Spinal cord (tissue), 10 donors: ENCODE results near the gene PDE11A. TPM values are rescaled to one million over a fixed set of nuclear protein-coding genes. Genes with fewer than 3 reads are reported as not detected.

Experiments
- DNase-seq, 6 donors: peaks; one replicate each; pipeline versions ENCODE4 v3.0.0 to v3.0.0-alpha.2; 2013 to 2015; ENCODE audit warnings: low spot score in 6 of 6, low read depth in 4 of 6
- H3K27ac ChIP-seq: one replicate; pipeline ENCODE4 v1.5.1; 2013; ENCODE audit warnings: low read depth, low read length, control low read depth
- H3K27me3 ChIP-seq: one replicate; pipeline ENCODE4 v1.6.1; 2013; ENCODE audit warnings: low read length; ENCODE audit not compliant: control insufficient read depth, insufficient read depth
- H3K36me3 ChIP-seq: one replicate; pipeline ENCODE4 v1.6.1; 2013; ENCODE audit warnings: low read length; ENCODE audit not compliant: control insufficient read depth, insufficient read depth
- H3K4me1 ChIP-seq: one replicate; pipeline ENCODE4 v1.6.1; 2013; ENCODE audit warnings: low read length; ENCODE audit not compliant: control insufficient read depth, insufficient read depth
- H3K4me3 ChIP-seq: one replicate; pipeline ENCODE4 v1.5.1; 2013; ENCODE audit warnings: low read depth, low read length, control low read depth
- H3K9me3 ChIP-seq: one replicate; pipeline ENCODE4 v1.6.1; 2013; ENCODE audit warnings: low read length; ENCODE audit not compliant: control insufficient read depth, insufficient read depth
- WGBS: methylation state at CpG from one replicate; pipeline ENCODE4 v1.1.5; 2013; ENCODE audit warnings: missing lambda C conversion rate; ENCODE audit not compliant: insufficient coverage; 5-methylcytosine and 5-hydroxymethylcytosine counted together
- polyA plus RNA-seq, 2 donors: library from polyadenylated mRNA; unstranded; fragments of 120-200 nt; gene quantifications; one replicate each; pipeline ENCODE4 v1.2.1, GENCODE V29; 2013; ENCODE audit not compliant: insufficient read length in 2 of 2
- total RNA-seq, 2 donors: library from RNA; depleted of rRNA in 1 of 2; stranded (reverse); fragments of 120-200 nt in 1 of 2; fragments of >200 nt in 1 of 2; gene quantifications; one replicate each; pipeline versions ENCODE4 v1.2.3 to v1.2.4, GENCODE V29; 2013 to 2014
- donor health status: healthy.

PDE11A gene
- total and polyA plus RNA-seq, 4 donors, result 1.9 to 6.5 (median 2.1) TPM

DNA sequence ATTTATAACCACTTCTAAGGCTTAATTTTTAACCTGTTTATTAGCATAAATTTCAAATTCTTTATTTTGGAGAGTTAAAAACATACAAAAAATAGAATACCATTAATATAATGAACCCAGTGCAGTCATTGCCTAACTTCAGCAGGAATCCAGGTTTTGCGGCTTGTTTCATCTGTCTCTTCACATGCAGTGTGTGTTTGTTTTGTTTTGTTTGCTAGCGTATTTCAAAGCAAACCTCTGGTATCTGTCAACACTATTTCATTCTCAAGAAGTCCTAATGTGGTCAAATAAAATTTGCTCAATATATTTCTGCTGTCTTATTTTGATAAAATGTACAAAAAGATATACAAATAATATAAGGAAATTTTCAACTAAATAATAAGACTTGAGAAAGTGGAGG lies 351.5 kb downstream of the PDE11A start:
- H3K4me3 ChIP-seq, result no peak overlapping the region
- no peaks in the 10 kb centered on the region for H3K27me3 ChIP-seq
- no peaks in the 10 kb centered on the region for H3K36me3 ChIP-seq
- WGBS, result no CpG with 5 or more reads among the region's 2 CpGs
- no peak overlapping the region for H3K27ac ChIP-seq
- DNase-seq, result no peak
- H3K4me1 ChIP-seq, result no peaks in the 10 kb centered on the region
- H3K9me3 ChIP-seq, result no peaks in the 10 kb centered on the region

DNA sequence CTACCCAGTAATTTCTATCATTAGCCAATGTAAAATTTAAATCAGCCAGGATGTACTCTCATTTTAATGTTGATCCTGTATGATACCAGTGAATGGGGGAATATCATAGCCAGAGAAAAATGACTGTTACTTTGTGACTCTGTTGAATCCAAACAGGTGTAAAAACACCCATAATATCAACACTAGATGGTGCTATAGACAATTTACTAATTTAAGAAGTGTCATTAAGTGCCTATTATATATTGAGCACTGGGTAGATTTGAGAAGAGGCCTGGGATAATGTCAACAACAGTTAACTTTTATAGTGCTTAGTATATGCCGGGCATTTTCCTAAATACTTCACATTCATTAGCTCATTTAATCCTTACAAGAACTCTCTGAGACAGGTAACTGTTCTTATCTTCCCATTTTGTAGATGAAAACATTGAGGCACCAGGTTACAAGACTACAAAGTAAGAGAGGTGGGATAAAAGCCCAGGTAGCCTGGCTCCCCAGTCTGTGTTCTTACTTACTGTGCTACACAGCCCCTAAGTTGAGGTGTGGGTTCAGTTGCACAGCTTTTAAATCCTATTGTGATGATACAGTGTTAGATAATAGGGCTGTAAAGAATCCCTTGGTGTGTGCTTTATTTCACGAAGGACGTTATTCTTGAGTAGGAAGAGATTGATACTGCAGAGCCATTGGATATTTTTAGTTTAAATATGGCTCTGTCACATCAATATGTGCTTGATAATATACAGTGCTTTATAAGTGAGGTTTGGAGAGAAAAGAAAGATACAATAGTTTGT lies 354.6 kb downstream of the PDE11A start:
- Histone ChIP-seq H3K36me3 (no peaks in the 10 kb centered on the region), H3K9me3 (no peaks in the 10 kb centered on the region), H3K27me3 (no peaks in the 10 kb centered on the region), H3K27ac (no peak overlapping the region), H3K4me3 (no peak overlapping the region), H3K4me1 (peaks cover 3% of the 10 kb centered on the region)
- no peak for DNase-seq
- 53% methylated on average over 2 of the region's 3 CpGs for WGBS

DNA sequence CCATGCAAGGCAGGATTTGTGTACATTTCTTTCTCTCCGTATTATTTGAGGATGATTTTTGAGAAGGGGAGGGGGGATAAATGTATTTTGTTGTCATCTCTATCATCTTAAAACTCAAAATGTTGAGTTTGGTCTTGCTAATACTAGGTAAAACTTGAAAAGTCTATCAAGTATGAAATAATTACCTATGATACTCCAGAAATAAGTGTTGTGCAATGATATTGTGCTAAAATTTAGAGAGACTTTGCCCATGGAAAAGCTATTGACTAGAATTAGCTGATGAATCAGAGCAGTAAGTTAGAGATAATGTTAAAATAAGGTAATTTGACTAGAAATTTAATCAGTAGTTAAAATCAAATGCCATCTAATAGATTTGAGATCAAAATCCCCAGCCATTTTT lies 356.1 kb downstream of the PDE11A start:
- no peak overlapping the region for H3K27ac ChIP-seq
- H3K9me3 ChIP-seq, result no peaks in the 10 kb centered on the region
- H3K36me3 ChIP-seq, result no peaks in the 10 kb centered on the region
- H3K4me1 ChIP-seq, result peaks cover 3% of the 10 kb centered on the region
- DNase-seq, result no peak
- WGBS, result no CpG with 5 or more reads among the region's 1 CpG
- no peak overlapping the region for H3K4me3 ChIP-seq
- H3K27me3 ChIP-seq, result no peaks in the 10 kb centered on the region

DNA sequence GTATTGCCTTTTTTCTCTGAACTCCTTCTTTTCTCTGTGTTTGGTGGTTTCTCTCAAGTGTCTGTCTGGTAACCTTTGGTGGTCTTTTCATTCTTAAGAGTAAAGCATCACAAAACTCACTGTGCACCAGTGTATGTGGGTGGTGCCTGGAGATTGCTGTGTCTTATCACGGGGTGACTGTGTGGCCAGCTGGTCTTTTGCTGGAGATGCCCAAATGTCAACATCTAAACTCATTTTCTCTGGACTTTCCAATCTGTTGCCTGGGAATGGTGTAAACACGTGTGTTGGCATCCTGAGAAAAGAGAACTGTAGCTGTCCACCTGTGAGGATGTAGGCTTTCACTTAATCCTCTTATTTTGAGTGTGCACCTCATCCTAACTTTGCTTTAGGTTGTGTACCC lies 356.8 kb downstream of the PDE11A start:
- no peak overlapping the region for H3K4me3 ChIP-seq
- no peak for DNase-seq
- peaks cover 3% of the 10 kb centered on the region for H3K4me1 ChIP-seq
- H3K9me3 ChIP-seq, result no peaks in the 10 kb centered on the region
- H3K36me3 ChIP-seq, result no peaks in the 10 kb centered on the region
- H3K27me3 ChIP-seq, result no peaks in the 10 kb centered on the region
- no CpG with 5 or more reads among the region's 2 CpGs for WGBS
- H3K27ac ChIP-seq, result no peak overlapping the region

DNA sequence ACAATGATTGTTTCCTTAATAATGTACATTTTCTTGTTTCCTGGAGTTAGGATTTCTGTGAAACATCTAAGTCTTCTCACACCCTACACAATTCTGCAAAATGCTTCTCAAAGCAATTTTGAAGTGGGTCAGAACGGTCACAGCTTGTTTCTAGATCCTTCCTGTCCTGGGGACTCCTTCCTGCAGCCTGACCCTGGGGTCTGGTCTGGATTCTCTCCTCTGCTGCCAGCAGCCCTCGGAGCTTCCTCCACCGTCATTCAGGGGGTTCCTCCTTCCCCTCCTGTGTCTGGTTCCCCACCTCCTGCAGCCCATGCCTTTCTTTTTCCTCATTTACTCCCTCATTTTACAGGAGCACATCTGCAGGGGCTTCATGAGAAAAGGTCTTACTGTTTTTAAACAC lies 357.9 kb downstream of the PDE11A start:
- no peaks in the 10 kb centered on the region for H3K27me3 ChIP-seq
- no peak overlapping the region for H3K4me3 ChIP-seq
- H3K4me1 ChIP-seq, result peaks cover 3% of the 10 kb centered on the region
- DNase-seq, result no peak
- 58% methylated on average over 2 of the region's 3 CpGs for WGBS
- peak overlapping the region; percentile 51 for H3K27ac ChIP-seq
- no peaks in the 10 kb centered on the region for H3K36me3 ChIP-seq
- no peaks in the 10 kb centered on the region for H3K9me3 ChIP-seq

DNA sequence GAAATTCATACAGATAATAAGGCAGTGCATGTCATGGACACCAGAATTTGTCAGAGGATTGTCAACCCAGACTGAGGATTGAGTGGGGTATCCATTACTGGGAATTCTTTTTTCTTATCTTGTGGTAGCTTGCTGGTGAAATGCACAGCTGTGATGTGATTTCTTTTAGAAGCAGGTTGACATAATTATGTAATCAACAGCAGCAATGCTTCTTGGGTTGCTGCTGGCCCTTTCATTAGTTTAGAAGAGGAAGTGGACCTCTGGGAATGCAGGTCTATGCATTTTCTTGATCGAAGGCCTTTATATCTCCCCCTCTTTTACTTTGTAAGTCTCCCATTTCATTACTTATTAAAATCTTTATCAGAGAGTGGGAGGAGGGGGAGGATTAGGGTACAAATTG lies 360.1 kb downstream of the PDE11A start:
- no peaks in the 10 kb centered on the region for H3K9me3 ChIP-seq
- whole genome bisulfite sequencing, result no CpG with 5 or more reads among the region's 1 CpG
- no peak overlapping the region for H3K27ac ChIP-seq
- H3K36me3 ChIP-seq, result no peaks in the 10 kb centered on the region
- no peaks in the 10 kb centered on the region for H3K27me3 ChIP-seq
- H3K4me3 ChIP-seq, result no peak overlapping the region
- peak in 1 of 6 donors; percentile 75 for DNase-seq
- H3K4me1 ChIP-seq, result peaks cover 7% of the 10 kb centered on the region

DNA sequence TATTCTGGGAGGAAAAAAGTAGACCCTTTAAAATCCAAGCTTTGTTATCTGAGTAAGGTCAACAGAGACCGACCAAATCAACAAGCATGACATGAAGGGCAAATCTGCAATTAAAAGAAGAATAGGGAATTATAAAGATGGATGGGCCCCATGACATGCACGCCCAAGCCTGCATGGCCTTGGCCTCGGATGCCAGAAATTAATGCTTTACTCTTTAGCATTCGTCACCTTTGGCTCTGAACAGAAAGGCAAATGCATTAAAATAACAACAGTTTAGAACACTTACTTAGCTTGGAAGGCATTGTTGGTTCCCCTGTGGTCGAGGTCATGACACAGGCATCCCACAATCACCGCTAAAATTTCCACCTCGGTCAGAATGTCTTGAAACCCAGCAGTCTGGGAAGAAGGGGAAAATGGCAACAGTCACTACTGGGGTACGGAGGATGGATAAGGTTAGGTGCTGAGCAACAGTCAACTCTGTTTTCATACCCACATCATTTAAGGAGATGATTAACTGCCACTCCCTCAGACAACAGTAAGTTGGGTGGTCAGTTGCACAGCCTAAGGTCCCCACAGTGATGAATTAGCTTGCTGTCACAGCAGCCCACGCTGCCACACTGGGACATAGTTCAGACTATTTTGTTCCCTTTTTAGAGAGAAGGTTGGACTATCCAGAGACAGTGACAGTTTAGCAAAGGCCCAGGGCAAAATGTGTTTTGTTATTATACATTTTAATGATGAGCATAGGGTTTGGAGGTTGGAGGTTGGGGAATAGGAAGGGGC lies 360.9 kb downstream of the PDE11A start:
- Histone ChIP-seq H3K36me3 (no peaks in the 10 kb centered on the region), H3K27ac (no peak overlapping the region), H3K4me1 (peaks cover 7% of the 10 kb centered on the region), H3K27me3 (no peaks in the 10 kb centered on the region), H3K9me3 (no peaks in the 10 kb centered on the region), H3K4me3 (no peak overlapping the region)
- no peak for DNase-seq
- 46% methylated on average over 4 of the region's 9 CpGs for WGBS

DNA sequence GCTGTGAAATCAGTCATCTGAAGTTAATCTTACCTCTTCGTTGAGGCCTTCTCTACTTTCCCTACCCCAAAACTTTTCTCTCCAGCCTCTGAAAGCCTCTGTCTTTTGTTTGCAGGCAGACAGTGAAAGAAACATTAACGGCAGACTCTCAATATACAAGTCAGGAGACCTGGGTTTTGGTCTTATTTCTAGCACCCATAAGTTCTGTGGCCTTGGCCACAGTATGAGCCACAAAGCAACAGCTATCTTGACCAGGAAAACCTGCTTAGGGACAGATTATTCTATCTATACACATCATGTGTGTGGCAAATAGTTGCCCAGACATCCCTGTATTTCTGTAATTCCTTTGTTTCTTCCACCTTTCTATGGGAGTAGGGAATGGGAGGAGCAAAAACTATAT lies 361.7 kb downstream of the PDE11A start:
- Histone ChIP-seq H3K27me3 (no peaks in the 10 kb centered on the region), H3K36me3 (no peaks in the 10 kb centered on the region), H3K4me3 (no peak overlapping the region), H3K9me3 (no peaks in the 10 kb centered on the region), H3K4me1 (peaks cover 7% of the 10 kb centered on the region), H3K27ac (no peak overlapping the region)
- DNase-seq, result no peak
- 30% methylated on average over 2 of the region's 2 CpGs for WGBS

DNA sequence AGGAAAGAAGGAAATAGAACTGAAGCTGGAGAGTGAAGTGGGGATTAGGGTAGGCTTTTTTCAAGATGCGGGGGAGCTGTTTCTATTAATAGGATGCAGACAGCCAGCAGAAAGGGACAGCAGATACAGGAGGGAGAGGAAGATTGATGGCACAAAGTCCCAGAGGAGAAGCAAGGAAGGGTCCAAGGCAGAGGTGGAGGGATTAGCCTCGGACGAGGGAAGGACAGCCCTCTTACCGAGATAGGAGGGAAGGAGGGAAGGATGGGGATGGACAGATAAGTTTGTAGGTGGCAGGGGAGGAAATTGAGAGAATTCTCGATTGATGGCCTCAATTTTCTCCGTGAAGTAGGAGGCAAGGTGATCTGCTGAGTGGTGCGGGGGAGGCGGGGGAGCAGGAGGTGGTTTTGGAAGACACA lies 362.6 kb downstream of the PDE11A start:
- Histone ChIP-seq H3K9me3 (no peaks in the 10 kb centered on the region), H3K27me3 (no peaks in the 10 kb centered on the region), H3K36me3 (no peaks in the 10 kb centered on the region), H3K4me1 (peaks cover 7% of the 10 kb centered on the region), H3K4me3 (no peak overlapping the region), H3K27ac (no peak overlapping the region)
- 90% methylated on average over 8 of the region's 8 CpGs for WGBS
- DNase-seq, result no peak
